Transverse colon (tissue), 4 donors: ENCODE data around the gene ANKRD36C. TPM values are rescaled to one million over a fixed set of nuclear protein-coding genes. Genes with fewer than 3 reads are reported as not detected.

Experiments used
- small RNA-seq, 4 donors: library from RNA; depleted of rRNA; stranded (forward); fragments of <200 nt; gene quantifications; one replicate each; pipeline ENCODE3, GENCODE V24; 2016
- total RNA-seq, 4 donors: library from RNA; depleted of rRNA; stranded (reverse); fragments of >200 nt; gene quantifications; one replicate each; pipeline ENCODE4 v1.1.0, GENCODE V29; 2016

ANKRD36C gene
- total RNA-seq, 4 donors from 2014 or later, result 38.6 to 81.2 (median 60.0) TPM

Small RNA genes within 50 kb of the gene (small RNA-seq; reads per million reads assigned to genes)
- 0 reads per million in 4 donors for gene RN7SL210P

Other genes with a start within 250 kb of the ANKRD36C start
- 1 to 10 TPM; 1.4 to 3.7 (median 2.7) TPM for gene GPAT2, start 43.1 kb upstream of the ANKRD36C start, total RNA-seq
- under 1 TPM in 2 of 4 donors, not detected in 2; 0.27 to 0.32 TPM for gene ADRA2B, start 124.7 kb upstream of the ANKRD36C start, total RNA-seq
- under 1 TPM in 1 of 4 donors, not detected in 3; 0.95 TPM for gene ASTL, start 146.7 kb upstream of the ANKRD36C start, total RNA-seq
- 10 to 100 TPM in 1 of 4 donors, 1 to 10 TPM in 2, not detected in 1; 1.6 to 25.1 (median 9.1) TPM for gene DUSP2, start 153.6 kb upstream of the ANKRD36C start, total RNA-seq
- gene STARD7, start 217.0 kb upstream of the ANKRD36C start, total RNA-seq, result 100 to 1,000 TPM in 3 of 4 donors, 10 to 100 TPM in 1; 74.1 to 155 (median 139) TPM